ENCODE measurements around the gene CEBPB.
"Not testable (repeated sequence)": the region's sequence is repeated elsewhere in the genome, so short reads cannot be mapped to it uniquely, and the experiment has no call there.

The CEBPB gene

GRCh38 chr20:50175938-50176933 lies 14.4 kb upstream of the CEBPB start:
- no peak overlapping the region for H3K4me3 ChIP-seq (IDR thresholded peaks at IDR 0.05; ENCODE audit: insufficient read depth, low read depth, low read length)
- H3K4me1 ChIP-seq (ENCODE audit: low read depth, poor library complexity, severe bottlenecking): no peaks in the 10 kb centered on the region
- no peak overlapping the region for H2AFZ ChIP-seq (ENCODE audit: low read depth)
- no peak overlapping the region for H3K27ac ChIP-seq
- H3K79me2 ChIP-seq (ENCODE audit: insufficient read depth, low read depth): no peaks in the 10 kb centered on the region
- H3K36me3 ChIP-seq (ENCODE audit: insufficient read depth): no peaks in the 10 kb centered on the region
- no peak for TF ChIP-seq CTCF (conservative IDR thresholded peaks at IDR 0.05; ENCODE audit: low read depth, low read length)
- H3K27me3 ChIP-seq (ENCODE audit: insufficient read depth, low read depth): no peaks in the 10 kb centered on the region
- H4K20me1 ChIP-seq (ENCODE audit: insufficient read depth): no peaks in the 10 kb centered on the region
- no peak overlapping the region for H3K4me2 ChIP-seq
- H3K9ac ChIP-seq: no peak overlapping the region

GRCh38 chr20:50178672-50179071 lies 12.0 kb upstream of the CEBPB start:
- not testable (repeated sequence) for H3K79me2 ChIP-seq (ENCODE audit: insufficient read depth, low read depth); H3K27me3 ChIP-seq (ENCODE audit: insufficient read depth, low read depth); H3K4me2 ChIP-seq; H4K20me1 ChIP-seq (ENCODE audit: insufficient read depth); H3K4me1 ChIP-seq (ENCODE audit: low read depth, poor library complexity, severe bottlenecking); H3K4me3 ChIP-seq (IDR thresholded peaks at IDR 0.05; ENCODE audit: insufficient read depth, low read depth, low read length); H3K36me3 ChIP-seq (ENCODE audit: insufficient read depth); H3K9ac ChIP-seq; H3K27ac ChIP-seq
- TF ChIP-seq CTCF (conservative IDR thresholded peaks at IDR 0.05; ENCODE audit: low read depth, low read length): peak; percentile 53; the same call in 1 of the 2 replicates
- peak overlapping the region; percentile 50; the same call in 1 of the 2 replicates for H2AFZ ChIP-seq (ENCODE audit: low read depth)

- Histone ChIP-seq H4K20me1 (ENCODE audit: insufficient read depth) (no peaks in the 10 kb centered on the region), H3K27me3 (ENCODE audit: insufficient read depth, low read depth) (peaks cover 24% of the 10 kb centered on the region), H3K4me1 (ENCODE audit: low read depth, poor library complexity, severe bottlenecking) (peaks cover 1% of the 10 kb centered on the region), H3K79me2 (ENCODE audit: insufficient read depth, low read depth) (no peaks in the 10 kb centered on the region), H3K27ac (no peak overlapping the region), H2AFZ (ENCODE audit: low read depth) (no peak overlapping the region), H3K9ac (no peak overlapping the region), H3K36me3 (ENCODE audit: insufficient read depth) (no peaks in the 10 kb centered on the region), H3K4me2 (no peak overlapping the region), H3K4me3 (IDR thresholded peaks at IDR 0.05; ENCODE audit: insufficient read depth, low read depth, low read length) (no peak overlapping the region)
- no peak for TF ChIP-seq CTCF (conservative IDR thresholded peaks at IDR 0.05; ENCODE audit: low read depth, low read length)
Observed at GRCh38 chr20:50181344-50181743, 9.3 kb upstream of the CEBPB start.

GRCh38 chr20:50182346-50182745 lies 8.3 kb upstream of the CEBPB start:
- Histone ChIP-seq H4K20me1 (ENCODE audit: insufficient read depth) (no peaks in the 10 kb centered on the region), H3K36me3 (ENCODE audit: insufficient read depth) (no peaks in the 10 kb centered on the region), H3K9ac (no peak overlapping the region), H3K27me3 (ENCODE audit: insufficient read depth, low read depth) (peaks cover 24% of the 10 kb centered on the region), H3K4me2 (no peak overlapping the region), H3K79me2 (ENCODE audit: insufficient read depth, low read depth) (no peaks in the 10 kb centered on the region), H2AFZ (ENCODE audit: low read depth) (no peak overlapping the region), H3K4me1 (ENCODE audit: low read depth, poor library complexity, severe bottlenecking) (peaks cover 3% of the 10 kb centered on the region), H3K27ac (no peak overlapping the region), H3K4me3 (IDR thresholded peaks at IDR 0.05; ENCODE audit: insufficient read depth, low read depth, low read length) (no peak overlapping the region)
- TF ChIP-seq CTCF (conservative IDR thresholded peaks at IDR 0.05; ENCODE audit: low read depth, low read length): no peak
